CD4-positive, alpha-beta T cell (primary cell): Measurements from ENCODE around the gene BRINP3. TPM values are rescaled to one million over a fixed set of nuclear protein-coding genes. Genes with fewer than 3 reads are reported as not detected.

ENCODE experiments used
- ATAC-seq: fragments of 200-7000 bp; cut with Tn5 transposase; one replicate; pipeline ENCODE4 v1.10.0; 2022; ENCODE audit warnings: mild to moderate bottlenecking; ENCODE audit not compliant: poor library complexity
- CTCF ChIA-PET: fragments of 350-600 bp; sonication (Branson Sonifier 250); formaldehyde crosslinking; loops from one replicate; lab custom pipeline; 2021; ENCODE audit warnings: antibody characterized with exemption, inconsistent platforms; lab: Charles Lee
- POLR2A ChIA-PET: fragments of 350-600 bp; sonication (Branson Sonifier 250); formaldehyde crosslinking; loops from one replicate; lab custom pipeline; 2021; ENCODE audit warnings: antibody characterized with exemption, inconsistent platforms; lab: Charles Lee
- DNase-seq, 14 experiments: peaks; one replicate each; pipeline ENCODE4 v3.0.0-alpha.2; 2013 to 2020; ENCODE audit warnings: mixed read lengths in 2 of 14
- H3K27ac ChIP-seq, 2 donors: one replicate each; pipeline versions ENCODE4 v1.5.1 to v1.7.0; 2013; ENCODE audit warnings: low read length in 2 of 2, low read depth in 1 of 2, mild to moderate bottlenecking in 1 of 2
- H3K27me3 ChIP-seq, 2 experiments: 1 replicate in 1 of 2; 2 replicates in 1 of 2; pipeline versions ENCODE4 v1.6.1 to v1.7.0; 2013; ENCODE audit warnings: low read length in 2 of 2, control low read depth in 1 of 2, mild to moderate bottlenecking in 1 of 2, moderate library complexity in 1 of 2; ENCODE audit not compliant: insufficient read depth in 2 of 2, control insufficient read depth in 1 of 2
- H3K36me3 ChIP-seq: one replicate; pipeline ENCODE4 v1.6.1; 2013; ENCODE audit warnings: low read length, control low read depth; ENCODE audit not compliant: insufficient read depth
- H3K4me1 ChIP-seq: one replicate; pipeline ENCODE4 v1.6.1; 2013; ENCODE audit warnings: low read length, control low read depth; ENCODE audit not compliant: insufficient read depth
- H3K4me3 ChIP-seq: one replicate; pipeline ENCODE4 v1.5.1; 2013; ENCODE audit warnings: mild to moderate bottlenecking, low read length, moderate library complexity
- H3K9me3 ChIP-seq, 2 experiments: 1 replicate in 1 of 2; 2 replicates in 1 of 2; pipeline versions ENCODE4 v1.6.1 to v1.7.0; 2013; ENCODE audit warnings: low read length in 2 of 2, mild to moderate bottlenecking in 2 of 2, control low read depth in 1 of 2, moderate library complexity in 1 of 2; ENCODE audit not compliant: control insufficient read depth in 1 of 2, insufficient read depth in 1 of 2
- H3K27ac Mint-ChIP-seq: one replicate; pipeline ENCODE4 v1.8.0; 2020; ENCODE audit warnings: mixed read lengths
- H3K27me3 Mint-ChIP-seq: one replicate; pipeline ENCODE4 v1.8.0; 2021; ENCODE audit warnings: mixed read lengths
- H3K36me3 Mint-ChIP-seq: one replicate; pipeline ENCODE4 v1.8.0; 2021; ENCODE audit warnings: low read depth, mixed read lengths
- H3K4me1 Mint-ChIP-seq: one replicate; pipeline ENCODE4 v1.8.0; 2021; ENCODE audit warnings: low read depth, mixed read lengths
- H3K4me3 Mint-ChIP-seq: one replicate; pipeline ENCODE4 v1.8.0; 2020; ENCODE audit warnings: mild to moderate bottlenecking, mixed read lengths
- H3K9me3 Mint-ChIP-seq: one replicate; pipeline ENCODE4 v1.8.0; 2020; ENCODE audit warnings: mixed read lengths
- intact Hi-C, 2 experiments: fragments of 100-400 bp; cut with DNase I in 1 of 2; cut with micrococcal nuclease in 1 of 2; formaldehyde crosslinking; loops; one replicate each; pipeline versions ENCODE4 v1.15.1 to v1.9.0; 2023 to 2025; cut with DNase I, micrococcal nuclease
- total RNA-seq, 174 experiments: library from RNA in 2 of 174; stranded (reverse) in 2 of 174; gene quantifications; one replicate each; pipeline ENCODE4 v1.2.3 and lab custom pipeline; 2021 to 2026
- TF ChIP-seq, protein P1 (sequence below): fragments of 200-600 bp; IDR thresholded peaks from one replicate; pipeline ENCODE4 v1.8.0; 2022; ENCODE audit warnings: antibody characterized with exemption, mild to moderate bottlenecking

The BRINP3 gene
- total RNA-seq, 2 experiments from 2014 or later = not detected

DNA sequence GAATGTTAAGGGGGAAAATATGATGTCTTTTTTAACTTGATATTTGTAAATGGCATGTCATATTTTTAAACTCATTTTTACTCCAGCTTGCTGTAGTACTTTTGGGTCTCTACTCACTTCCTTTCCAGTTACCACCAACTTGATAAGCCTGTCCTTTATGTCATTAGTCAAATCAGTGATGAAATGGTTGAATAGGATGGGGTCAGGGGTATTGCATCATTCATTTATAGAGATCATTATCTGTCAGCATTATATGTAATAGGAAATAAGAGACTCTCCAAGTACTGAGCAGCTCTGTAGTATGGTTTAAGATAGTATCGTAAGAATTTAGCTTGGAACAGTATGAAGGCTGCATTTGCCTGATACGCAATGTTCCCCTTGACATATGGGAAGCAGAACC is 227.3 kb downstream of the BRINP3 start:
- H3K9me3 Mint-ChIP-seq = peaks cover 6% of the 10 kb centered on the region
- no peaks in the 10 kb centered on the region for H3K27me3 Mint-ChIP-seq
- no peaks in the 10 kb centered on the region for H3K4me1 Mint-ChIP-seq
- H3K27ac Mint-ChIP-seq = no peak overlapping the region
- H3K36me3 ChIP-seq = no peaks in the 10 kb centered on the region
- H3K9me3 ChIP-seq = peaks cover 0 to 3% of the 10 kb centered on the region in 2 experiments
- no peak overlapping the region for H3K27ac ChIP-seq
- H3K36me3 Mint-ChIP-seq = no peaks in the 10 kb centered on the region
- POLR2A ChIA-PET = no interaction called here
- CTCF ChIA-PET = no interaction called here
- H3K4me1 ChIP-seq = no peaks in the 10 kb centered on the region
- no peak overlapping the region for H3K4me3 ChIP-seq
- no peak for ATAC-seq
- TF ChIP-seq, protein P1, sequence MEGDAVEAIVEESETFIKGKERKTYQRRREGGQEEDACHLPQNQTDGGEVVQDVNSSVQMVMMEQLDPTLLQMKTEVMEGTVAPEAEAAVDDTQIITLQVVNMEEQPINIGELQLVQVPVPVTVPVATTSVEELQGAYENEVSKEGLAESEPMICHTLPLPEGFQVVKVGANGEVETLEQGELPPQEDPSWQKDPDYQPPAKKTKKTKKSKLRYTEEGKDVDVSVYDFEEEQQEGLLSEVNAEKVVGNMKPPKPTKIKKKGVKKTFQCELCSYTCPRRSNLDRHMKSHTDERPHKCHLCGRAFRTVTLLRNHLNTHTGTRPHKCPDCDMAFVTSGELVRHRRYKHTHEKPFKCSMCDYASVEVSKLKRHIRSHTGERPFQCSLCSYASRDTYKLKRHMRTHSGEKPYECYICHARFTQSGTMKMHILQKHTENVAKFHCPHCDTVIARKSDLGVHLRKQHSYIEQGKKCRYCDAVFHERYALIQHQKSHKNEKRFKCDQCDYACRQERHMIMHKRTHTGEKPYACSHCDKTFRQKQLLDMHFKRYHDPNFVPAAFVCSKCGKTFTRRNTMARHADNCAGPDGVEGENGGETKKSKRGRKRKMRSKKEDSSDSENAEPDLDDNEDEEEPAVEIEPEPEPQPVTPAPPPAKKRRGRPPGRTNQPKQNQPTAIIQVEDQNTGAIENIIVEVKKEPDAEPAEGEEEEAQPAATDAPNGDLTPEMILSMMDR = no peak
- H3K4me3 Mint-ChIP-seq = no peak overlapping the region
- intact Hi-C loops = no loop called here
- no peaks in the 10 kb centered on the region for H3K27me3 ChIP-seq
- no peak for DNase-seq

DNA sequence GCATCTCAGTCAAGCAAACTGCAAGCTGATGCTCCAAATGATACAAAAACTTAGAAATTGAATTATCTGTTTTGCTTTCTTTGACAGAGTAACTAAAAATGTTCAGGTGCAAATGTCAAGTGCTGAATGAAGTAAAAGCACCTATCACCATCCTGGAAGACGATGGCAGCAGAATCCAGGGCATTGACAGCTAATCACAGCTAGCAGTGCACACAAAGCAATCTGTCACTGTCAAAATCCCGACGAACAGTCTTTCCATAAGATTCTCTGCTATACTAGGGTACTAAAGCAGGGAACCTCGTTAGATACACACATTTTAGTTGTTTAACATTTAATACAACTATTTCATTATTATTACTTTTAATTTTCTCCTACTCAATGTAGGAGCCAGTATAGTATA is 233.3 kb downstream of the BRINP3 start:
- Histone ChIP-seq H3K36me3 (no peaks in the 10 kb centered on the region), H3K27ac (no peak overlapping the region), H3K4me1 (no peaks in the 10 kb centered on the region), H3K27me3 (no peaks in the 10 kb centered on the region), H3K9me3 (peaks cover 0 to 3% of the 10 kb centered on the region in 2 experiments), H3K4me3 (no peak overlapping the region)
- H3K4me3 Mint-ChIP-seq = no peak overlapping the region
- no peak for ATAC-seq
- TF ChIP-seq, protein P1 = no peak
- peaks cover 6% of the 10 kb centered on the region for H3K9me3 Mint-ChIP-seq
- H3K36me3 Mint-ChIP-seq = no peaks in the 10 kb centered on the region
- intact Hi-C loops = no loop called here
- POLR2A ChIA-PET = no interaction called here
- DNase-seq = no peak
- no peaks in the 10 kb centered on the region for H3K27me3 Mint-ChIP-seq
- no peaks in the 10 kb centered on the region for H3K4me1 Mint-ChIP-seq
- CTCF ChIA-PET = no interaction called here
- no peak overlapping the region for H3K27ac Mint-ChIP-seq

DNA sequence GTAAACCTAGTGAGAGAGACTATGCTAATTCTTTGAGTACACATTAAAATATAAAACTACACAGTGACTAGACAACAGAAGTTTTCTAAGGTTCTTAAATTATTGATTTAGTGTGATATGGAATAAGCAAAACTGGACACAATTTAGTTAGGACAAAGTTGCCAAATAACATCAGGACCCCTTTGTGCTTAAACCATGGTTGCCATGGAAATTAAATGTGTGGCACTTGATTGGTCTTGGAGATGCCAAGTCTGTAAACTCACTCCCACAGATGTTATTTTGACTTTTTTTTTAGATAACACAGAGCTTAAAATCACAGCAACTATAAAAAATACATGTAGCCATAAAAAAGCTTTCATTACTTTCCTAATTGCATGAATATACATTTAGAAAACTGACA is 234.6 kb downstream of the BRINP3 start:
- no peaks in the 10 kb centered on the region for H3K36me3 Mint-ChIP-seq
- ATAC-seq (no peak), DNase-seq (no peak)
- TF ChIP-seq, protein P1 = no peak
- peaks cover 0 to 3% of the 10 kb centered on the region in 2 experiments for H3K9me3 ChIP-seq
- no peaks in the 10 kb centered on the region for H3K4me1 Mint-ChIP-seq
- ChIA-PET CTCF (no interaction called here), POLR2A (no interaction called here)
- no peak overlapping the region for H3K4me3 Mint-ChIP-seq
- intact Hi-C loops = no loop called here
- H3K27ac ChIP-seq = no peak overlapping the region
- H3K36me3 ChIP-seq = no peaks in the 10 kb centered on the region
- no peak overlapping the region for H3K4me3 ChIP-seq
- no peak overlapping the region for H3K27ac Mint-ChIP-seq
- no peaks in the 10 kb centered on the region for H3K4me1 ChIP-seq
- H3K27me3 Mint-ChIP-seq = no peaks in the 10 kb centered on the region
- no peaks in the 10 kb centered on the region for H3K27me3 ChIP-seq
- H3K9me3 Mint-ChIP-seq = peaks cover 6% of the 10 kb centered on the region
